GM04503 (cell line): Measurements from ENCODE around the gene NANOS2.

Source experiments
- DNase-seq: peaks from one replicate; pipeline ENCODE4 v3.0.0-alpha.2; 2012; ENCODE audit warnings: low read depth

The NANOS2 gene

DNA sequence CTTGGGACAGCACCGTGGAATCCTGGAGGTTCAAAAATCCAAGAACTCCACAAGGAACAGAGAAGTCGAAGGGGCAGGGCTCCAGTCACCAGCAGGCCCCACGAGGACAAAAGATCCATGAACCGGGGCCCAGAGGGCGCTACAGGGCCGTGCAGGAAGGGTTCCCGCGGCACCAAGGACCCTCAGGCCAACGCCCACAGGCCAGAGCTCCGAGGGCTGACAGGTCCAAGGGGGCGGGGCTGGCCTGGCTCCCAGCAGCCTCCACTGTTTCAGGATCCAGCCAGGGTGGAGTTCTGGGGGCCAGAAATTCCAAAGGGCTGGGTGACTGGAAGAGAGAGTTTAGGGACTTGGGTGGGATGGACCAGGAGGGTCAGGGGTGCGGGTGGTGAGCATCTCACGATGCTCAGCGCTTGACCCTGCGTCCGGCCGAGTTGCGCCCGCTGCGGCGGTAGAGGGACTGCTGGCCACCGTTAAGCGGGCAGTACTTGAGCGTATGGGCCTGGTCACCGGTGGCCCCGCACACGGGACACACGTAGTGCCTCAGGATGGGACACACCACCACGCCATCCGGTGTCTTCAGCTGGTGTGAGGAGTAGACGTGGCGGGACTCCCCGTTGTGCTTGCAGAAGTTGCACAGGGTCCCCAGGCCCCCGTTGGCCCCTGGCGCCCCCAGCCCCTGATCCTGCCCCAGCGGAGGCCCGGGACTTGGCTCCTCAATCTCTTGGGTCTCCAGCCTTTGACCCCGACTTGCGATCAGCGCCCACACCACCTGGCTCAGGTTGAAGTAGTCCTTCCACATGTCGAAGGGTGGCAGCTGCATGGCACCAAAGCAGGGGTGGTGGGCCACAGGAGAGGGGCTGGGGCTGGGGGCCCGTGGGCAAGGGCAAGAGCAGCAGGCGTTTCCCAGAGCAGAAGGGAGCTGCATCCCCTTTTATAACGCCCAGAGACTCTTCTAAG is at the start of gene NANOS2:
Gene NANOS2, minus strand, starts transcription at position 905 of the 957 bp plus-strand sequence. Its CDS starts 85 bp downstream, at position 820.
- no peak for DNase-seq

DNA sequence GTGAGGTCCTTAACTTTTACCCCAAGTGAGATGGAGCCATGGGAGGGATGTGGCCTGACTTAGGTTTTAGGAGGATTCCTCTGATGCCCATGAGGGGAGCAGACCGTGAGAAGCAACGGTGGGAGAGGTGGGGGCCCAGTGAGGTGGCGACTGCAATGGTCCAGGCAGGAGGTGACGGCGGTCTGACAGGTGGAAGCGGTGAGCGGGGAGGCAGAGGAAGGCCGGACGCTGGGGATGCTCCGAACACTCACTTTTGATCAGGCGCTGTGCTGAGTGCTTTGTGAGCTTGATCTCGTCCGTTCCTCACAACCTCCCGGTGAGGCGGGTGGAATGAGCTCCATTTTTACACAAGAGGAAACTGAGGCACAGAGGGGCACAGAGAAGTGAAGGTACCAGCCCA is 47.4 kb upstream of the NANOS2 start:
- no peak for DNase-seq

DNA sequence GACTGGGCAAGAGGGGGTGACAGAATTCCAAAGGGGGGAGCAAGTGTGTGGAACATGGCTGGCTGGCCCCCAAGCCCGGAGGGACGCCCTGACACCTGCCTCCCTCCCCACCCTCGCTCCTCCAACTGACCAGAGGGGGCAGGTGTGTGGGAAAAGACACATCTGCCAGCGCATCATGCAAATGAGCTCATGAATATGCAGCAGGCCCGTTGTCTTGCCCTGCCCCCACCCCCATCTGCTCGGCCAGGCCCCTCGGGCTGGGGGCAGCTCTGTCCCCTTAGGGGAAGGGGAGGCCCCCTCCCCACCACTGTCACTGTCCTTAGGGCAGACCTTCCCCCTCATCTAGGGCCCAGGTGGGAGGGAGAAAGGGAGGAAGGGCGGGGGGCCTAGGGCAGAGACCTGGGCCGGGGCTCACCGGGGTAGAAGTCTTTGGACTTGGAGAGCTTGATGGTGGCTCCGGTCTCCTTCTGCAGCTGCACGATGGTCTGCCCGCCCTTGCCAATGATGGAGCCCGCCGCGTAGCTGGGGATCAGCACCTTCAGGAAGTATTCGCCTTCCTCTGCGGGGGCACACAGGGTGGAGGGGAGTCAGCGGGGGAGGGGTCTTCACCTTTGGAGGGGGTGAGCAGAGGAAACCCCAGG is 46.1 kb upstream of the NANOS2 start:
- DNase-seq: no peak

DNA sequence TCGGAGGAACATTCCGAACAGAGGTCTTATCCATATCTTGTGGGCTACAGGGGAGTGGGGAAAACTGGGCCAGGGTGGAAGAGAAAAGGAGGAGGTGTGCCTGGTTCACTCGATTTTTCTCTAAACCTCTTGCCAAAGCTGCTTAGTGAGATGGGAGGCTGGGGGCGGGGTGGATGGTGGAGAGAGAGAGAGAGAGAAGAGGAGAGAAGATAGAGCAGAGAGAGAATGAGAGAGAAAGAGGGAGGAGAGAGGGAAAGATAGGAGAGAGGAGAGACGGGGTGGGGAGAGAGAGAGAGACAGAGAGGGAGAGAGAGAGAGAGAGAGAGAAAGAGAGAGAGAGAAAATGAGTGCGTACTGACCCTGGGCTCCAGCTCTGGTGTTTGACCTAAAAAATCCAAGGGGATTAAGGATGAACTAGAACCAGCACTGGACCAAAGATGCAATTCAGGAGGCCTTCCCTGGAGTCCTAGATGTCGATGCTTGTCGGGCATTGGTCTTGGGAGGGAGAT is 45.0 kb upstream of the NANOS2 start:
- no peak for DNase-seq

DNA sequence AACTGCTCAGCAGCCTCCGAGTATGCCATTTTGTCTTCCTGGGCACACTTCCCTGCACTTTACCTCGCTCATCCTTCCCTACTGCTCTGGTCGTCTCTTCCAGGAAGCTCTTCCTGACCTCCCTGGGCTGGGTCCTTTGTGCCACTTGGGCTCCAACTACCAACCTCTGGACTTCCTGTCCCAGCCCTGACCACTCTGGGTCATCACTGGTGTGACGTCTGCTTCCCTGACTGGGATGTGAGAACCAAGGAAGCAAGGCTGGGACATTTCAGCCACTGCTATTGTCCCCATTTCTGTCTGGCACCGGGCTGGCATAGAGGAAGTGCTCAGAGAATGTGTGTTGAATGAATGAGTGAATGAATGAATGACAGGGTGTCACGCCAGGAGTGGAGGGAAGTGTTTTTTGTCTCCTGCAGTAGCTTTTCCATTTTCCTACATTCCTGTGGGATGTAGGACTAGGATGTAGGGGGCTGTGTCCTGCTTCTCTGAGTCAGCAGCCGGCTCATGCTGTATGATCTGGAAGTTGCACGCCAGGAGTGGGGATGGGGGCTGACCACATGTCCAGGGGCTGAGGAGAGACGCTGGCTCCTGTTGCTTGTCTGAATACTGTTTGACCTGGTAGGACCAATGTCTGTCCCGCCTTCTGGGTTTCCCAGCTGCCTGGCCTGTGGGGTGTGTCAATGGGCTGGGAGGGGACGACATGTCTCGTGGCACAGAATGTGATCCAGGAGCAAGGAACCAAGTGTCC is 44.4 kb upstream of the NANOS2 start:
- no peak for DNase-seq

DNA sequence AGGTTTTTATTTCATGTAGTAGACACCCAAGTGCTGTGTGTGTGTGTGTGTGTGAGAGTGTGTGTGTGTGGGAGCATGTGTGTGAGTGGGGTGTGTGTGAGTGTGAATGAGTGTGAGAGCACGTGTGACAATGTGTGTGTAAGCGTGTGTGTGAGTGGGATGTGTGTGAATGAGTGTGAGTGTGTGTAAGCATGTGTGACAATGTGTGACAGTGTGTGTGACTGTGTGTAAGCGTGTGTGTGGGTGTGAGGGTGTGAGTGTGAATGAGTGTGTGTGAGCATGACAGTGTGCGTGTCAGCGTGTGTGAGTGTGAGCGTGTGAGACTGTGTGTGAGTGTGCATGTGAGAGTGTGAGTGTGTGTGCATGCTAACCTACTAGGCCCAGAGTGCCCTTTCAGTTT is 43.7 kb upstream of the NANOS2 start:
- DNase-seq: no peak

DNA sequence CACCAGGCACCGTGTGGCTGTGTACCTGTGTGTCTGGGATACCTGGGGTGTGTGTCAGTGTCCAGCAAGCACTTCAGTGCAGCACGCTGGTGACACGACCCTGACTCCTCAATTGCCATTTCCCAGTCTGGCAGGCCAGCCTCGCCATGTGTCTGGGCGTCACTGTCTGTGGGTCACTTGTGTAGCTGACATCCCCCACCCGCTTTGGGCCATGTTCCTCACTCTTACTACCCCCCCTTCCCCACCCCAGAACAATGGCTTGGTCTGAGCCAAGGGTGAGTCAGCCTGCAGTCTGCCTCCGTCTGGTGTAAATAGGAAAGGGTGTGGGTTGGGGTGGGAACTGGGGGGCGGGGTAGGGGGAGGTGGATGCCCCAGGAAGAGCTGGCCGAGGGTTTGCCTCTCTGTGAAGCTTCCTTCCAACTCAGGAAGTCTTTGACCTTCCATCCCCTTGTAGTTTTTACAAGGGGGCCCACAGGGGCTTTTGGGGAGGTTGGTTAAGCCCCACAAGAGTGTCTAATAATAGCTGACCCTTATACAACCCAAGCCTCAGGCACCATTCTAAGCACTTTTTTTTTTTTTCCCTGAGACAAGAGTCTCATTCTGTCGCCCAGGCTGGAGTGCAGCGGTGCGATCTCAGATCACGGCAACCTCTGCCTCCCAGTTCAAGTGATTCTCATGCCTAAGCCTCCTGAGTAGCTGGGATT is 41.5 kb upstream of the NANOS2 start:
- no peak for DNase-seq

DNA sequence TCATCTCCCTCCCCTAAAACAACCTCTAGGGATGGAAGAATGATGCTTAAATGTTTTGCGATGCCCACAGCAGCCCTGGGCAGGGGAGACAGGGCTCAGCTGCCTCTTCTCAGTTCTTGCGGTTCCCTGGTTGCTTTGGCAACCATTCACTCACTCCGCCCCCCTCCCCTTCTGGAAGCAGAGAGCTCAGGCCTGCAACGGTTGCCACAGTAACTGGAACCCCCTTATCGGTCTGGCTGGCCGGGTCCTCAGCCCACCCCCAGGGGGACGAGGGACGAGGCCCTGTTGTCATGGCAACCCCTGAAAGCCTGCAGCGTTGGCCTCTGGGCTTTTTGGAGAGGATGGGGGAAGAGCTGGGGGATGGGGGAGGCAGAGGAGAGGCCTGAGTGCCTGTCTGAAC is 39.6 kb upstream of the NANOS2 start:
- DNase-seq: no peak

DNA sequence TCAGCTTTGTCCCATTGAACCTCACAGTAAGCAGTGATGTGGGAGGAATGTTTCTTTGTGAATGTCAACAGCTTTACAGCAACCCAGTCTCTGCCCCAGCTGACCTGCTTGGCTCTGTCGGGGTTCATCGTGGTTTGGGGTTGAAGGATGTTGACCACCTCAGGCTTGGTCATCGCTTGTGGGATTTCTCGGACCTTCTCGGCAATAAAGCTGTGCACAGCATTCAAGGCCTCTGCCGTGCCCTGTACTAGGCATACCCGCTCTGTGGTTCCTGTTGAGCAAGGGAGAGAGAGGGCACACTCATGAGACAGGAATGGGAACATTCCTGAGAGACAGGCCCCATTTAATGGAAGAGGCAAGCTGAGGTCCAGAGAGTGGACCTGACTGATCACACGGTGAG is 39.1 kb upstream of the NANOS2 start:
- no peak for DNase-seq

DNA sequence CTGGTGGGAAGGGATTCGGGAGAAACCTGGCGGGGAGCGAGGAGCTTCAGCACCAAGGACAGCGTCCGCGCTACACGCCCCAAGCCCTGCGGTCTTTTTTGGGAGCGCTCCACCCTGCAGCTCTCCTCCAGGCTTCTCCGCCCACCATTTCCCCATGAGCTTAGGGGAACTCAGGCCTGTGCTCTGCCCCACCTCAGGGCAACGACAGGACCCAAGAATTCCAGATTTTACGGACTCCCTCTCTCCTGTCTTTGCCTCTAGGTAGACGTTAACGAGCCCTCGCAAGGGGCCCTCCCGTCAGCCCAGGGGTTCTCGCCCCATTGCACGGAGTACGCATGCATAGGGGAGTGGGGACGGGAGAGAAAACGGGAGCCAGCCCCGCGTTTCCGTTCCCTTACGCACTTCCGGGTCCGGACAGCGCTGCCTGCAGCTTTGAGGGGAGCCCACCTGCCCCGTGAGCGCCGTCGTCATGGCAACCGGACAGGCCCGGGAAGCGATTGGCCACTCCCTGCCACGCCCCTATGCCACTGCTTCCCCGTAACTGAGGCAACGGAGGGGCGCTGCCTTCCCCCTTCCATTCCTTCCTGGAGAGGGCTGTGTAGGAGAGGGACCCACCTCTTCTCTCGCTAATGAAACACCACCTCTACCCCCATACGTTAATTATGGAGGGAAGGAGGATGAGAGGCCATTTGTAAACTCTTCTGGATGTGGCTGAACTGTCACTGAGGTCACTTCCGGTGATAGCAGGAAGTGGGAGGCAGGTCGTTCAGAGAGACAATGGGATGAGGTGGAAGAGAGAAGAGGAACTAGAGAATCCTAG is 38.3 kb upstream of the NANOS2 start:
- no peak for DNase-seq

DNA sequence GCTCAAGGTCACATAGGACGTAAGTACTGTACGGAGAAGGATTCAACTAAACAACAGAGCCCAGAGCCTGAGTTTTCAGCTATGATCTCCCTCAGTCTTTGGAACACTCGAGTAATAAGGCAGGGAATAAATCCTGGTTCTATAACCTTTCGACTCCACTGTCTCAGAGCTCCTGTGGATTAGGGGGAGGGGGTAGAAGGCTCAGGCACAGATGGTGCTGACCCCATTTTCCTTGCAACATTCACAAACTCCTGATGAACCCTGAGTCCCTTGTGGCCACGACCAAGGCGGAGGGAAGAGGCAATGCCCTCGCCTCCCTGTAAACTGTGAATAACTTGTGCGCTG is 37.7 kb upstream of the NANOS2 start:
- DNase-seq: no peak

DNA sequence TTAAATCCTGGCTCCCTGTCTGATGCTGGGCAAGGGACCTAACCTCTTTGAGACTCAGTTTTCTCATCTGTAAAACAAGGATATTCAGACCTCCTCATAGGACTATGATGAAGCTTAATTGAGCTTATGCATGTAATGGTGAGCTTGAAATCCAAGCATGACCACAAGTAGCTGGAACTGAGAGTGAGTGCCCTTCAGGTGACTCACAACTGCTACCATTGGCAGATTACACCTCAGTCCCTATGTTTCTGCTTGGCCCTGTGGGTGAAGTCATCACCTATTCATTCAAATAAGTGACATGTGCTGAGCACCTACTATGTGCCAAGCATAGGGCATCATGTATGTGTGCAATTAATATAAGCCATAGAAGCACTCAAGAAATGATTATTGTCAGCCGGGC is 33.3 kb upstream of the NANOS2 start:
- peak; percentile 4 for DNase-seq

DNA sequence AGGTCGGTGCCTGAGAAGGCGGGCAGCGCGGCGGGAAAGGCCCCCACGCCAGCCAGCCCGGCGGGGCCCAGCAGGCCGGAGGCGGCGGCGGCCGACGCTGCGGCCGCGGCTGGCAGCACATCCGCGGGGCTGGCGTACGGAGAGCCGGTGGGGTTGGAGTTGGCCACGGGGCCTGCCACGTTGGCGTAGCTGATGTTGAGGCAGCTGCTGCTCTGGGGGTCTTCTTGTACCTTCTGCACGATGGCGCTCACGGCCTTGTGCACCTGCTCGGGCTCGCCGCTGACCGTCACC is 25.9 kb upstream of the NANOS2 start:
- DNase-seq: no peak

DNA sequence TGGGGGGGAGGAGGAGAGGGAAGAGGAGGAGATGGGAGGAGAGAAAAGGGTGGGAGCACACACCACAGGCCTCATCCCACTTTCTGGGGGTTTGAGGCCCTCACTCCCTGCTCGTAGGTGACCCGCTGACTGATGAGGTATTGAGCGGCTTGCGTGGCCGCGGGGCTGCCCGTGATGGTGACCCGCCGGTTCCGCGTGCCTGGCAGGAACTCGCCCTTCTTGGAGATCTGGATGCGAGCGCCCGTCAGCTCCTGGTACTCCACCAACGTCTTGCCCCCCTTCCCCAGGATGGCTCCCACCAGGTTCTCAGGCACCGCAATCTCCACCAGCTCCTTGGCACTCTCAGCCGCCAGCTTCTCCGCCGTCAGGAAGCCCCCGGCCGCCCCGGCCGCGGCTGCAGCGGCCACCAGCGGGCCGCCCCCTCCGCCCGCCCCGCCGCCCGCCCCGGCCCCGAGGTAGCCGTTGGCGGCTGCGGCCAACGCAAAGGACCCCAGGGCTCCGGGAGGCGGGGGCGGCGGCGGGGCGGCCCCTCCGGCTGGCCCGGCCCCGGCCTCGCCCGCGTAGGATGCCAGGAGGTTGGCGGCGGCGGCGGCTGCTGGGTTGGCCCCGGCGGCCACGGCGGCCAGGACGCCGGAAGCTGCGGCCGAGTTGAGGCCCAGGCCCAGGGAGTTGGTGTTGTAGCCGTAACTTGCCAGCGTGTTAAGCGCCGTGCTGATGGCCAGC is 25.4 kb upstream of the NANOS2 start:
- no peak for DNase-seq

DNA sequence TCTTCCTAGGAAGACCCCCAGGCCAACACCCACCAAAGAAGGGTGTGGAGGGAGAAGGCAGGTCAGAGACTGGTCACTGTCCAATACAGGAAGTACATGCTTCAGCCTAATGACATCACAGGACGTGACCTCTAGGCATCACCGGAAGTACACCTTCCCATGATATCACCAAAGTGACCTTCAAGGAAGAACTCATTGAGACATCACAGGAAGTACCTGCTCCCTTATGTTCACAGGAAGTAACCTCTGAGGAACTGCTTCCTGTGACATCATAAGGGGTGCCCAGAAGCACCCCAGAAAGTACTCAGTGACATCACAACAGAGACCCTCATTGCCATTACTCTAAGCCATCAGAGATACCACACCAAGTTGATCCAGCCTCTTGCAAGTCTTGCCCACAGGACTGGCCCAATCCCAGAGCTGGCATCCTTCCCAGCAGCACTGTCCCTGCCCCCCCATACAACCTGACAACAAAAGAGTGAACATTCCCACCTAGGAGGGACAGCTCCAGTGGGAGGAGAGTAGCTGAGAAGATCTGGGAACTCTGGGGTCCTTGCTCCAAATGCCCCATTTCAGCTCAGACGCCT is 24.2 kb upstream of the NANOS2 start:
- no peak for DNase-seq

DNA sequence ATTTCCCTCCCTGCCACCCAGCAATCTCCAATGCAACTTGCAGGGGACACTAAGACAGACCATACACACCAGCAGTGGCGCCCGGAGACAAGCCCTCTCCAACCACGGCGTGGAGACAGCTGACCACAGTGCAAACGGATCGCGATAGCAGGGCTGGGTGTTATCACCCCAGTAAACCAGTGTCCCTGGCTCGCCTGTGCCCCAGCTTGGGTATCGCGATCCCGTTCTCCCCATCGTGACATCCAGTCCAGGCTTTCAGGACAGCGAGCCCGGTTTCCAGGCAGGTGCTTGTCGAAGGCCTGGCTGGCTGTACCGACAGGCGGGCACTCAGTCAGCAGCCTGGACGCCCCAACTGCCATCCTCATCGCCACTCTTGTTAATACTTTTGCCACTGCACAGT is 20.7 kb upstream of the NANOS2 start:
- DNase-seq: no peak

DNA sequence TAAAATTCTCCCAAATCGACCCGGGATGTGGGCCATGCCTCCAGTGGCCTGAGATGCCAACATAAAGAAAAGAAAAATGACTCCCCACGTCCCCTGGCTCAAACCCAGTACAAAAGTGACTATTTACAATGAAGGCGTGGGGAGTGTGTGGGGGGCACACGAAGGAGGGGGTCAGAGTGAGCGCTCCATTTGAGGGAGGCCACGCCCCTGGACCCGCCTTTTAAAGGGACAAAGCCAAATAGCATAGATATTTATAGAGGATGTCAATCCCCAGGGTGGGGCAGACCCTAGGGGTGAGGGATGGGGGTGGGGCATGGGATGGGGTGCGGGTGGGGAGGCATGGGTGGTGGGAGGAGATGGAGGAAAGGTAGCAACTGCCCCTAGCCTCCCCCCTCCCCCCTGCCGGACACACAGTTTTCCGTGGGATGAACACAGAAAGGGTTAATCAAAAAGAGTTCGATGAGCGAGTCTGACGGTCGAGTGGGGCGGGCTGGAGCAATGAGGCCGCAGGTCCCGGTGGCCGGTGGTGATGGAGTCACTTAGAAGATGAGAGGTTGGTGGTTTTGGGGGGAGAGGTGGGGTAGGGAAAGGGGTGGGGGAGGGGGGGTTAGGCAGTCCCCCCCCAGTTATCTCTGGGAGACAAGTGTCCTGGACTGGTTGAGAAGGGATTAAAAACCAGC is 20.1 kb upstream of the NANOS2 start:
- DNase-seq: no peak

DNA sequence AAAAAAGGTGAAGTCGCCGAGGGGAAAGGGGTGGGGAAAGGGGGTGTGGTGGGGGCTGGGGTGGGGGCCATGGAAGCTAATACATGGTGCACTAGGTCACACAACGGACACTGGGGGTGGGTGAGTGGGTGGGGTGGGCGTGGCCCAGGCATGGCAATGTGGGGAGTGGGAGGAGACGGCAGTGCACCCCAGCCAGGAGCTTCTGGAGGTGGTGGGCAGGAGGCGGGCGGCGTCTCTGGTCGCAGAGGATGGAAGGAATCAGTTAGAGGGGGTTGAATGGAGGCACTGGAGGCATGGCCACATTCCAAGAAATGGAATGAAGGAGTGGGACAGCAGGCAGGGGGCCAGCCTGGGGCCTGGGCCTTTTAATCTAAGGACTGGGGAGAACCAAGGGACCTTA is 19.2 kb upstream of the NANOS2 start:
- DNase-seq: no peak

DNA sequence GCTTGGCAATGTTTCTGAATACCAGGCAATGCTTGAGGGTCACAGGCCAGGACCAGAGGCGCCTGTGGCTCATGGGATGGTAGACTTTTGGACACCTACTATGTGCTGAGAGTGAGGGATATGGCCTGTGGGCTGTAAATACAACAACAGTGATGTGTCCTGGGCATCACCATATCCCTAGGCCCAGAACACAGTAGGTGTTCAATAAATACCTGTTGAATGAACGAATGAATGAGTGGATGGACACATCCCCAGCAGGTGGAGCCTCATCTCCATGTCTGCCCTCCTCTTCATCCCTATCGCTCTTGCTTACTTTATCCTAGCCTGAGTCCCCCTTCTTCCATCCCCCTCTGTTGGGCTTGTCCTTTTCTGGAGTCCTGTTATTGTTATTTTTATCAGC is 16.5 kb upstream of the NANOS2 start:
- no peak for DNase-seq

DNA sequence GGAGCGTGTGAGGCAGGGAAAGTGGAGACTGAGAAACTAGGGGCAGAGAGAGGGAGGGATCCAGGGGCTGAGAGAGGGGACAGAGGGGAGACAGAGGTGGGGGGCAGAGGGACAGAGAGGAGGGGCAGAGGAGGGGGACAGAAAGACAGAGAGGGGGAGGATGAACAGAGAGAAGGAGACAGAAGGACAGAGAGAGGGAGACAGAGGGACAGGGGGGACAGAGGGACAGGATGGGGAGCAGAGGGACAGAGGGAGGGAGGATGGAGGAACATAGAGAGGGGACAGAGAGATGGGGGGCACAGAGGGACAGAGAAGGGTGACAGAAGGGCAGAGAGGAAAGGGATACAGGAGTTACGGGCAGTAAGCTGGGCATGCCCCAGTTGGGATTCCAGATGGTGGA is 14.7 kb upstream of the NANOS2 start:
- no peak for DNase-seq
